Aorta (tissue), 4 donors: Measurements from ENCODE around the gene ATOSA. TPM values are rescaled to one million over a fixed set of nuclear protein-coding genes. Genes with fewer than 3 reads are reported as not detected.

Source experiments
- polyA plus RNA-seq, 2 donors: library from polyadenylated mRNA; stranded (reverse); fragments of 200-250 nt; gene quantifications; one replicate each; pipeline ENCODE4 v1.2.3, GENCODE V29; 2013
- total RNA-seq, 2 donors: library from RNA; stranded (reverse); fragmentation: NEBNext Ultra II Directional; extraction: Animal tissue kit (Norgen Biotek cat#: 25700); gene quantifications; one replicate each; pipeline ENCODE4 v1.2.1, GENCODE V29; 2021
- donor health status: healthy with polysubstance abuse.
- donor health status: Bipolar disorder and iron deficiency.
- donor health status: DM: no; HTN: no; CAD: no.
- donor health status: DM: yes; HTN: yes; CAD: no.

Gene ATOSA
- total and polyA plus RNA-seq, 4 donors = 19.3 to 48.0 (median 40.3) TPM

Other genes starting within 250 kb of the ATOSA start
- gene MYO5A, start 150.5 kb downstream of the ATOSA start, total RNA-seq = 10 to 100 TPM; 34.5 to 42.1 TPM
- 1 to 10 TPM; 5.7 to 9.5 TPM for gene MYO5A, start 150.5 kb downstream of the ATOSA start, polyA plus RNA-seq
- 100 to 1,000 TPM; 129 to 163 TPM for gene ARPP19, start 110.4 kb downstream of the ATOSA start, total RNA-seq
- 10 to 100 TPM; 33.3 to 55.6 TPM for gene ARPP19, start 110.4 kb downstream of the ATOSA start, polyA plus RNA-seq
- not detected for gene ONECUT1, start 110.9 kb upstream of the ATOSA start, total RNA-seq
- not detected for gene ONECUT1, start 110.9 kb upstream of the ATOSA start, polyA plus RNA-seq